SJCRH30 (cell line): Measurements from ENCODE around the gene BABAM2. TPM values are rescaled to one million over a fixed set of nuclear protein-coding genes. Genes with fewer than 3 reads are reported as not detected.
A peak's percentile ranks its signal among the peaks of the same experiment; 100 is the strongest.

Source experiments
- DNase-seq, 2 experiments: peaks; one replicate each; pipeline ENCODE4 v3.0.0-alpha.2; 2015 to 2020
- H3K27ac ChIP-seq: fragments of 250-450 bp; sonication (Bioruptor Pico); 2 replicates; pipeline ENCODE4 v1.5.1; 2020; ENCODE audit warnings: mild to moderate bottlenecking, moderate library complexity
- H3K27me3 ChIP-seq: fragments of 250-450 bp; sonication (Bioruptor Pico); 2 replicates; pipeline ENCODE4 v1.5.1; 2020; ENCODE audit warnings: mild to moderate bottlenecking, moderate library complexity
- H3K36me3 ChIP-seq: fragments of 250-450 bp; sonication (Bioruptor Pico); 2 replicates; pipeline ENCODE4 v1.5.1; 2020; ENCODE audit warnings: mild to moderate bottlenecking, moderate library complexity
- H3K4me1 ChIP-seq: fragments of 250-450 bp; sonication (Bioruptor Pico); 2 replicates; pipeline ENCODE4 v1.5.1; 2020; ENCODE audit warnings: mild to moderate bottlenecking, moderate library complexity
- H3K4me3 ChIP-seq: fragments of 250-450 bp; sonication (Bioruptor Pico); 2 replicates; pipeline ENCODE4 v1.5.1; 2020; ENCODE audit warnings: mild to moderate bottlenecking, moderate library complexity
- H3K9me3 ChIP-seq: fragments of 250-450 bp; sonication (Bioruptor Pico); replicated peaks from 2 replicates; pipeline ENCODE4 v1.5.1; 2020; ENCODE audit warnings: mild to moderate bottlenecking, moderate library complexity
- total RNA-seq: library from RNA; depleted of rRNA; stranded (reverse); fragments of >200 nt; shearing (Covaris generic); gene quantifications from 2 replicates; pipeline ENCODE4 v1.2.3, GENCODE V29; 2014

Gene BABAM2
- total RNA-seq, 1 experiment from 2014 or later = 37.3 TPM

DNA sequence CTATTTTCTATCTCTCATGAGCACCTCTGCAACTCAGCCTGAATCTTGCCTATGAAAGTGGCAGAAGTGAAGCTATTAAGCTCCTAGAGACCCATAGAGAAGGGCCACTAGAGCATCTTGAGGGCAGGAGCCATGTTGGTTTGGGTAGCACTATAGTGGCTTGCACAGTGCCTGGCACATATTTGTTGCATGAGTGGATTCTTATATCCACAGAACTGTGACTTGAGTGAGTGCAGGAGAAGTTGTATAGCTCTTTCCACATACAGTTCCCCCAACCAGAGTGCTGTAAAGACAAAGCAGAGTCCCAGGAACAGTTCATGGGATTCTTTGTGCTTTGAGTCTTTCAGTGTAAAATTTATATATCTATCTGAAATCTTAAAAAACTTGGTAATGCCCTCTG lies 296.7 kb downstream of the BABAM2 start:
- H3K27ac ChIP-seq = no peak overlapping the region
- no peak overlapping the region for H3K4me3 ChIP-seq
- no peak for DNase-seq
- no peaks in the 10 kb centered on the region for H3K4me1 ChIP-seq
- no peaks in the 10 kb centered on the region for H3K9me3 ChIP-seq
- no peaks in the 10 kb centered on the region for H3K27me3 ChIP-seq
- H3K36me3 ChIP-seq = no peaks in the 10 kb centered on the region

DNA sequence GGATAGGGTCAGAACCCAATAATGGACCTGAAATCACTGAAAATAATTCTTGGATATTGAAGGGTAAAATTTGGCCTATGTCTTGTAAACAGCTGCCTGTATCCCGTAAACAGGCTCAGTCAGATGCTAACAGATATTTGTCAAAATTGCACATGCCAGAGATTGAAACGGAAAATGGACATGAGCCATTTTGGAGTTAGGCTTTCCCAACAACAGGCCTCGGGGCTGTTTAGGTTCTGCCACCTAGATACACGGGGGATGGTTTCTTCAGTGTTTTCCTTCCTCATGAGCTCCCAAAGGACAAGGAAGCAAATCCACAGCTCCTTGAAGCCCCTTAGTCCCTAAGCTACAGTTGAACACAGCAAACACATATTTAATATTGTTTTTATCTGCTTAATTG lies 297.9 kb downstream of the BABAM2 start:
- Histone ChIP-seq H3K27ac (no peak overlapping the region), H3K36me3 (no peaks in the 10 kb centered on the region), H3K27me3 (no peaks in the 10 kb centered on the region), H3K4me3 (no peak overlapping the region), H3K4me1 (no peaks in the 10 kb centered on the region), H3K9me3 (no peaks in the 10 kb centered on the region)
- DNase-seq = no peak

DNA sequence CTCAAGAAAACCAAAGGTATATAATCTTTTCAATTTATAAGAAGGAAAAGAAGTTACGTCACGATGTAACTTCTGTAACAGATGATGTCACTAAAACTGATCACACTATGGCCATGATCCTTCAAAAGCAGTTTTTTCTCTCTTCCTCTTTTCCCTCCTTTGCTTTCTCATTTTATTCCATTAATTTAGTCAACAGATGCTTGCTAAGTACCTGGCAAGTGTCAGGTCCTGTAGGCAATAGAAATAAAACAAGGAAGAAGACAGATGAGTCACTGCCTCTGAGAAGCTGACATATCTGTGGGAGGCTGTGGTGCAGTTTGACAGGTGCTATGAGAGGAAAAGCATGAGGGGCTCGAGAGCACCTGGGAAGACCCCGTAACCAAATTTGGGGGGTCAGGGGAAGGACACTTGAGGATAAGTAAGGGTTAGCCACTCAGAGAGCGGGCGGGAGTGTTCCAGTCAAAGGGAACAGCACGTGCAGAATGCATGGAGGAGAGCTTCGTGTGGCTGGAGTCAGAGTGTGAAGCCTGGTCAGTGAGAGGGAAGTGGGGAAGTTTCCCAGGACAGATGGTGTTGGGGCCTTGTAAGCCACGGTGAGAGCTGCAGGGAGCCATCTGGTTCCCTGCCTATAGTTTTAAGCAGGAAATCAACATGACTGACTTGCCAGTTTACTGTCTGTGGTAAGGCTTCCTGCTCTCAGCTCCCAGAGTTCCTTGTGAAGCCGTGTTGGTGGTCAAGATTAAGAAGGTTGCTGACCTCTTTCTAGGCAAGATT lies 303.3 kb downstream of the BABAM2 start:
- Histone ChIP-seq H3K9me3 (no peaks in the 10 kb centered on the region), H3K36me3 (no peaks in the 10 kb centered on the region), H3K27me3 (no peaks in the 10 kb centered on the region), H3K27ac (no peak overlapping the region), H3K4me3 (no peak overlapping the region), H3K4me1 (no peaks in the 10 kb centered on the region)
- DNase-seq = peak; percentile 22 to 36

DNA sequence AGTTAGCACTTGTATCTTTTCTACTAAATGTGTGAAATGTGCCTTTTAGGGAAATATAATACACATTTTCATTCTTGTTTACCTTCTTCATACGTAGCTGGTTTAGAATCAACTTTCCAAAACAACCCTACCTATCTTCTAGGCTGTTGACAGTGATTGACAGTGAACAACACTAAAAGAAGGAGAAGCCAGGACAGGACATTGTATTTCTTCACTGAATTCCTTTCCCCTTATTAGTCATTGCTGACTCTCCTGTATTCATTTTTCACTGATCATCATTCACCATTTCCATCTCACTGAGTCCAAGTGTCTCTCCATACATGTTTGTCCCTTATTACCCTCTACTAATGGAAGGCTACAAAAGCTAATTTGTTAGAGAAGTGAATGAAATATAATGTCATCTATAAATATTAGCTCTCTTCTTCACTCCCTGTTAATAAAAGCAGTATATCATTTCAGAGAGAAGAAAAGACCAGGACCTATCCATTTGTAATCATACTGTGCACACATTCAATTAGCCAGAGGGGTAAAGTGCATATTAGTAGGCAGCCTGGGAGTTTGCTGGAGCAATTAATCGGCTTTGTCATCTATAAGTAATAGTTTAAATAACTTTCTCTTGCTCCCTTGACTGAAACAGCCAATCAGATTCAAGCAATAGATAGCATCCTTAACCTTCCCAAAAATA lies 309.6 kb downstream of the BABAM2 start:
- H3K27ac ChIP-seq = no peak overlapping the region
- no peak overlapping the region for H3K4me3 ChIP-seq
- no peaks in the 10 kb centered on the region for H3K36me3 ChIP-seq
- no peaks in the 10 kb centered on the region for H3K4me1 ChIP-seq
- no peaks in the 10 kb centered on the region for H3K27me3 ChIP-seq
- no peaks in the 10 kb centered on the region for H3K9me3 ChIP-seq
- DNase-seq = no peak

DNA sequence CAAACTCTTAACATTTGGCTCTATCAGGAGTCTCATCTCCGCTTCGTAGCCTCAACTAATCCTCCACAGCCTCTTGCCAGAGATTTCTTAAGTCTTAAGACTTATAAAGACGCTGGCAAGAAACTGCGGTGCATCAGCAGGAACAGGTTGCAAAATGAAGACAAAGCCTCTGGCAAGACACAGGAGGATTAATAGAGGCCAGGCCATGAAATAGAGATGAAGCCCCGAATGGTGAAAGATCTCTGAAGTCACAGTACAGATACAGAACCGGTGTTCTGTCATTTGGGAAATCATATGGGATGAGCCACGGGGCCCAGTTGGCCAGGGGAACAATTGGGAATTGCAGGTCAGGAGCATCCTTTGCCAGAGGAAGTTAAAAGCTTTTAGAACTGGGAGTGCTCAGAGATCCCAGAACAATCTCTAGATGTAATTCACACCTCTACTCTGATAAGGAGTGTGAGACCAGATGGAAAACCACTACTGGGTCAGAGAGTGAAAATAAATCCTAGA lies 311.2 kb downstream of the BABAM2 start:
- Histone ChIP-seq H3K27ac (no peak overlapping the region), H3K9me3 (no peaks in the 10 kb centered on the region), H3K36me3 (no peaks in the 10 kb centered on the region), H3K4me1 (no peaks in the 10 kb centered on the region), H3K4me3 (no peak overlapping the region), H3K27me3 (no peaks in the 10 kb centered on the region)
- DNase-seq = no peak

DNA sequence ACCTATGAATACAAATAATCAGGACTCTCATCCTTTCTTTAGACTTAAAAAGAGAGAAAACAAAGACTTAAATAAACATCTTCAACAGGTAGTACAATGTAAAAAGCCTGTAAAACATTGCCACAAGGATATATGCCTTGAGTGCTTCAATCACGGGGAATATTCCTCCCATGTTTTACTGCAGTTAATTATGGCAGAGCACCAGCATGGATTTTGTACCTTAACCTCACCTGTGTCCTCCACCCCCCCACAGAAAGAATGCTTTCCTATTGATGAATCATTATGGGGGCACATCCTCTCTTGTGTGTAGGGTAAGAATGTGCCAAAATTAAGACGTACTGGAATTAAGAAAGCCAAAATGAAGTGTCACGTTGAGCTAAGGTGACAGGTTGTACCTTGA lies 312.2 kb downstream of the BABAM2 start:
- Histone ChIP-seq H3K4me3 (no peak overlapping the region), H3K4me1 (no peaks in the 10 kb centered on the region), H3K9me3 (no peaks in the 10 kb centered on the region), H3K27ac (no peak overlapping the region), H3K36me3 (no peaks in the 10 kb centered on the region), H3K27me3 (no peaks in the 10 kb centered on the region)
- DNase-seq = no peak

DNA sequence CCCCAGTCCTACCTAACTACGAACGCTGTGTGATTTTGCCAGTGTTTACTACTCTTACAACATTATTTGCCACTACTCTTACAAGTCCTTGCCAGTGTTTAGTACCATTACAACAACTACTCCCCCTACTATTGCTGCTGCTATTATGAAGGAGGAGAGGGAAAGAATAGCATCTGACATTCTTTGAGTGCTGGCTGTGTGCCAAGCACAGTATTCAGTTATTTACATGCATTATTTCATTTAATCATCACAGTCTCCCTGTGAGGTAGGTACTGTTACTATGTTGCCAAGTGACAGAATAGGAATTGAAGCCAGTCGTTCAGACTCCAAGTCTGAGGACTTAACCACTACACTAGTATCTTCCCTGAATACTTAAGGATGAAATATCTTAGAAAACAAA lies 316.2 kb downstream of the BABAM2 start:
- peak in 1 of 2 experiments; percentile 38 for DNase-seq

DNA sequence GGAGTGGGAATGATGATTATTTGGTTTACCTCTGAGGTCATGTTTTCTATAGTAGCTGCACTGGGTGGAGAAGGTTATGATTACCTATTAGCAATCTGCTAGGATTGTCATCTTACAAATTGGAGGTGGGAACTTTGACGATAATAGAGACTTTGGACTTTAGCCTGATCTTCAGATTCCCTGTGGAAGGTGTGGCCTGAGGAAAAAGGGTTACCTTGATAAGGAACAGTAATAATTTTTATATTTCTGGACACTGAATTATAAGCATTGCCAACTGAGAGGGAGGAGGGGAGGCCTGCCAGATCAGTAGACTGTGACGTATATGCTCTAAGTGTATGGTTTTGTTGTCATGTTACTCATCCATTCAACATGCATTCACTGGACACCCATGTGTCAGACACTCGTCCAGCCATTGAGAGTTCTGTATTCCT lies 318.7 kb downstream of the BABAM2 start:
- DNase-seq = no peak
- no peaks in the 10 kb centered on the region for H3K9me3 ChIP-seq
- no peaks in the 10 kb centered on the region for H3K4me1 ChIP-seq
- no peak overlapping the region for H3K27ac ChIP-seq
- no peaks in the 10 kb centered on the region for H3K27me3 ChIP-seq
- no peaks in the 10 kb centered on the region for H3K36me3 ChIP-seq
- no peak overlapping the region for H3K4me3 ChIP-seq

More for the DNA sequence above, 316.2 kb downstream of the BABAM2 start:
- Histone ChIP-seq H3K4me3 (no peak overlapping the region), H3K9me3 (no peaks in the 10 kb centered on the region), H3K27ac (no peak overlapping the region), H3K36me3 (no peaks in the 10 kb centered on the region), H3K27me3 (no peaks in the 10 kb centered on the region), H3K4me1 (no peaks in the 10 kb centered on the region)

DNA sequence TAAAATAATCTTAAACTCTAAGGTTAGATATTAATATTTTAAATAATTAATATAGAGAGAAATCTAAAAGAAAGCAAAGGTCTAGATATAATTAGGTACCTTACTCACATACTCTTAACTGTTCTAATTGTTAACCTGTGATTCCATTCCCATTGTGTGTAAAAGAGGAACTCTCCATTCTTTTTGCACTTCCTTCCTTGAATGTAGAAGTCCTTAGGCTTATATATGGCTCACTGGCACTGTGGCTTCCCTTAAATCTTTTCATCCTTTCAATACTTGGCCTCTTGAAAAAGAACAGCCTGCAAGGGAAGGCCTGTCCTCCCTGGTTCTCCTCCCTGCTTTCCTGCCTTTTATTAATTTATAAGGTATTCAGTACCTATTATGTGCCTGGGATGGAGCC lies 319.3 kb downstream of the BABAM2 start:
- no peaks in the 10 kb centered on the region for H3K27me3 ChIP-seq
- no peaks in the 10 kb centered on the region for H3K36me3 ChIP-seq
- no peak for DNase-seq
- no peak overlapping the region for H3K4me3 ChIP-seq
- no peaks in the 10 kb centered on the region for H3K4me1 ChIP-seq
- no peaks in the 10 kb centered on the region for H3K9me3 ChIP-seq
- H3K27ac ChIP-seq = no peak overlapping the region

DNA sequence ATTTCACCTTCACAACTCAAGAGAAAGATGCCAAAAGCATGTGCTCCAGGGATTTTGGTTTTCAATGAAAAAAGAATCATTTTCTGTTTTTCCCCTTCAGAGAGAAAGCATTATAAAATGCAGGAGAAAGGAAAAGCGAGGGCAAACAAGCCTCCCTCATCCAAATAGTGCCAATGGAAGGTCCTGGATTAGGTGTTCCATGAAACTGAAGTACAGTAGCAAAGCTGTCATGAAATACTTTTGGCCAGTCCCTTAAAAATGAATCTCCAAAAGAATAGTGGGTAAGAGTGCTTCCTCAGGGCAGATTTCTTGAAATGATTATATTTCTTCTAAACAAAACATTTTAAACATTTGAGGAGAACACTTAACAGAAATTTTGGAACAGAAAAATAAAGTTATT lies 320.0 kb downstream of the BABAM2 start:
- Histone ChIP-seq H3K4me1 (no peaks in the 10 kb centered on the region), H3K27me3 (no peaks in the 10 kb centered on the region), H3K9me3 (no peaks in the 10 kb centered on the region), H3K4me3 (no peak overlapping the region), H3K27ac (no peak overlapping the region), H3K36me3 (no peaks in the 10 kb centered on the region)
- no peak for DNase-seq

DNA sequence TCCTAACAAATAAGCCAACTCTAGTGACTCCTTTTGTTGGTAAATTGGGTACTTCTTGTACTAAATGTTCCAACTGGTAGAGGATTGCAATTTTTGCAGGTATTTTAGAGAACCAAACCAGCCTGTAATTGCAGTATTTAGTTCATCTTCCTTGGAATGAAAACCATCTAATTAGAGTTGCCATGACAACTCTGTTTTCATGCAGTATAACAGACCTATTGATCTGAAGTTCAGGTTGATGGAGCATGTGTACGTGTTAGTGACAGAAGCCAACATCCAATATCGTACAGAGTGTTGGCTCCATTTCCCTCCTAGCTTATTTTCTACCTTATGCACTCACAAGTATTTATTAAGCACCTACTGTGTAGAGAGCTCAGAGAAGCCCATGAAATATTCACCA lies 325.8 kb downstream of the BABAM2 start:
- H3K27me3 ChIP-seq = no peaks in the 10 kb centered on the region
- no peak for DNase-seq
- H3K9me3 ChIP-seq = no peaks in the 10 kb centered on the region
- H3K36me3 ChIP-seq = no peaks in the 10 kb centered on the region
- H3K4me1 ChIP-seq = no peaks in the 10 kb centered on the region
- H3K4me3 ChIP-seq = no peak overlapping the region
- no peak overlapping the region for H3K27ac ChIP-seq

DNA sequence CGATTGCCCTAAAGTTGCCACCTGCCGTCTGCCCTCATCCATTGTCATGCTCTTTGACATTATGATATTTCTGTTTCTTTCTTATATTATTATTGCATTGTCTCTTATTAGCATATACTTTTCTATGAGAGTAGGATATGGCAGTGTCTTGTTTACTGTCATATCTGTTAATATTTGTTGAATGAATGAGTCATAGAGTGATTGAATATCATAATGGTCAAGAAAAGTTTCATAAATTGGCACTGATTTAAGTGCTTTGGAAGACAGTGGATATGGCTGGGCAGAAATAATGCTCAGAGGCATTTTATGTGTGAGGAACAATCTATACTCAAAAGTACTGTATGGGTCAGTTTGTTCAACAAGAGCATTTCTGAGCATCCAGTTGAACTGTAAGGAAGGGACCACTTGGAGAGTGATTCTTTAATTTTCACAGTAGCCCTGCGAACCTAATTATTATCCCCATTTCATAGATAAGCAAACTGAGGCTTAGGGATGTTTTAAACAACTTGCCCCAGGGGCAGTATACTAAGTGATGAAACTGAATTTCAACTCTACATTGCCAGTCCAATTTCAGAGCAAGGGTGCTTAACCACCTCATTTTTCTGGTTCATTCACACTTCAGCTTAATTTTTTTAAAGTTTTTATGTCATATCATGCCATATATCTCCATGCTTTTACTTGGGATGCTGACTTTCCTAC lies 326.7 kb downstream of the BABAM2 start:
- Histone ChIP-seq H3K36me3 (no peaks in the 10 kb centered on the region), H3K27me3 (no peaks in the 10 kb centered on the region), H3K9me3 (no peaks in the 10 kb centered on the region), H3K4me3 (no peak overlapping the region), H3K4me1 (no peaks in the 10 kb centered on the region), H3K27ac (no peak overlapping the region)
- DNase-seq = no peak

DNA sequence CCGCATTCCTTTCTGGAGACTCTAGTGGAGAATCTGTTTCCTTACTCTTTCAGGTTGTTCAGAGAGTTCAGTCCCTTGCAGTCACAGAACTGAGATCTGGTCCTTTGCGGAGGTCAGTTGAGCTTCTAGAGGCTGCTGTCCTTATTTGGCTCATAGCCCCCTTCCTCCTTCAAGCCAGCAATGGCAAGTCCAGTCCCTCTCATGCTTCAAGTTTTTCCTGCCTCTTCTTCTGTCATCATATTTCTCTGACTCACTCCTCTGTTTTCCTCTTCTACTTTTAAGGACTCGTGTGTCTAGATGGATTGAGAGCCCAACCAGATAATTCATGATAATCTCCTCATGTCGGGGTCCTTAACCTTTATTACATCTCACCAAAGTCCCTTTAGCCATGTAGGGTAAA lies 328.6 kb downstream of the BABAM2 start:
- no peak for DNase-seq
- H3K9me3 ChIP-seq = no peaks in the 10 kb centered on the region
- H3K36me3 ChIP-seq = no peaks in the 10 kb centered on the region
- no peaks in the 10 kb centered on the region for H3K4me1 ChIP-seq
- no peak overlapping the region for H3K4me3 ChIP-seq
- H3K27ac ChIP-seq = no peak overlapping the region
- no peaks in the 10 kb centered on the region for H3K27me3 ChIP-seq

DNA sequence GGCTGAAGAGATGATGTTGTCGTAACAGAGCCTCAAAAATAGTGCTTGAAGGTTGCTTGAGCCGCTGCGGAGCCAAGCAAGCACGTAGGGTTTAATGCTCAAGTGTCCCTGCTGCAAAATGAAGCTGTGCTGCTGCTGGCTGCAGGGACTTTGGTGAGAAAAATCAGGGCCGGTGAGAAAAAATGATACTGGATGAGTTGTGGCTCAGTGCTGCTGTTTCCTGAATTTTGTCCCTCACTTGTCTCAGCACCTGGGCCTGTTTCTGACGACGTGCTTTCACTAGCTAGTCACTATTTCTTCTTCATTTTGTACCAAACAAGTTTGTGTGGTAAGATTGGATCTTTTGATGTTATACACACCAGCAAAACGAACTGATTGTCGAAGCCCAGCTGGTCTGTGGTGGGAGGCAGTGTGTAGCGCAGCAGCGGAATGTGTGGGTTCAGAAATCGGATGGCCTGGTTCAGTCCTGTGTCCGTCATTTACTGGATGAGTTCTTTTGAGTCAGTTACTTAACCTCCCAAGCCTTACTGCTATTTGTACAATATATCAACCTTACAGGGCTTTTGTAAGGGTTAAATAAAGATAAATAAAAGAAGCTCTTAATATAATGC lies 329.3 kb downstream of the BABAM2 start:
- no peak for DNase-seq

More for the DNA sequence above, 329.3 kb downstream of the BABAM2 start:
- H3K4me1 ChIP-seq = peaks cover 1% of the 10 kb centered on the region; the same call in 1 of the 2 replicates
- no peaks in the 10 kb centered on the region for H3K36me3 ChIP-seq
- no peak overlapping the region for H3K4me3 ChIP-seq
- H3K27me3 ChIP-seq = no peaks in the 10 kb centered on the region
- no peaks in the 10 kb centered on the region for H3K9me3 ChIP-seq
- H3K27ac ChIP-seq = no peak overlapping the region
